ENCODE measurements around the gene CCM2.

CCM2 gene

GRCh38 chr7:45035371-45035770, 35.4 kb downstream of the CCM2 start:
- DNase-seq (ENCODE audit: low spot score): no peak

GRCh38 chr7:45035893-45036292, 35.9 kb downstream of the CCM2 start:
- DNase-seq (ENCODE audit: low spot score): no peak

- DNase-seq (ENCODE audit: low spot score): no peak
These were observed 36.3 kb downstream of the CCM2 start for GRCh38 chr7:45036317-45036716.

- no peak for DNase-seq (ENCODE audit: low spot score)
These were observed 36.8 kb downstream of the CCM2 start for GRCh38 chr7:45036796-45037195.

- no peak for DNase-seq (ENCODE audit: low spot score)
These were observed 37.9 kb downstream of the CCM2 start for GRCh38 chr7:45037876-45038275.

GRCh38 chr7:45039106-45039505, 39.1 kb downstream of the CCM2 start:
- DNase-seq (ENCODE audit: low spot score): no peak

- no peak for DNase-seq (ENCODE audit: low spot score)
These were observed 44.3 kb downstream of the CCM2 start for GRCh38 chr7:45044338-45044737.

GRCh38 chr7:45048748-45049147, 48.7 kb downstream of the CCM2 start:
- no peak for DNase-seq (ENCODE audit: low spot score)

- no peak for DNase-seq (ENCODE audit: low spot score)
These were observed 50.2 kb downstream of the CCM2 start for GRCh38 chr7:45050198-45050597.

- DNase-seq (ENCODE audit: low spot score): no peak
These were observed 52.0 kb downstream of the CCM2 start for GRCh38 chr7:45052011-45052410.

- no peak for DNase-seq (ENCODE audit: low spot score)
These were observed 53.4 kb downstream of the CCM2 start for GRCh38 chr7:45053401-45053800.

- DNase-seq (ENCODE audit: low spot score): no peak
These were observed 53.9 kb downstream of the CCM2 start for GRCh38 chr7:45053941-45054340.

- no peak for DNase-seq (ENCODE audit: low spot score)
These were observed 54.4 kb downstream of the CCM2 start for GRCh38 chr7:45054442-45054841.

- no peak for DNase-seq (ENCODE audit: low spot score)
These were observed 55.0 kb downstream of the CCM2 start for GRCh38 chr7:45055016-45055415.

GRCh38 chr7:45055594-45056219, 55.7 kb downstream of the CCM2 start:
- DNase-seq (ENCODE audit: low spot score): no peak

GRCh38 chr7:45057878-45058277, 57.9 kb downstream of the CCM2 start:
- no peak for DNase-seq (ENCODE audit: low spot score)

- DNase-seq (ENCODE audit: low spot score): no peak
These were observed 60.3 kb downstream of the CCM2 start for GRCh38 chr7:45060295-45060694.

- DNase-seq (ENCODE audit: low spot score): no peak
These were observed 61.4 kb downstream of the CCM2 start for GRCh38 chr7:45061352-45061751.

- no peak for DNase-seq (ENCODE audit: low spot score)
These were observed 61.9 kb downstream of the CCM2 start for GRCh38 chr7:45061806-45062425.

GRCh38 chr7:45064047-45064725, 64.2 kb downstream of the CCM2 start:
- DNase-seq (ENCODE audit: low spot score): no peak

- no peak for DNase-seq (ENCODE audit: low spot score)
These were observed 65.3 kb downstream of the CCM2 start for GRCh38 chr7:45065031-45065995.

- no peak for DNase-seq (ENCODE audit: low spot score)
These were observed 66.4 kb downstream of the CCM2 start for GRCh38 chr7:45066409-45066808.
